Ishikawa (cell line): ENCODE measurements around the gene PLEKHA6.

Source experiments
- CEBPB ChIP-seq: IDR thresholded peaks from 2 replicates; pipeline ENCODE4 v1.6.1; 2012
- CREB1 ChIP-seq: IDR thresholded peaks from 2 replicates; pipeline ENCODE4 v1.6.1; 2012; ENCODE audit warnings: low read depth
- EGR1 ChIP-seq: IDR thresholded peaks from 2 replicates; pipeline ENCODE4 v1.6.1; 2012
- EP300 ChIP-seq: IDR thresholded peaks from 2 replicates; pipeline ENCODE4 v1.6.1; 2012; ENCODE audit warnings: borderline replicate concordance
- MAX ChIP-seq: IDR thresholded peaks from 2 replicates; pipeline ENCODE4 v1.6.1; 2012
- RAD21 ChIP-seq: IDR thresholded peaks from 2 replicates; pipeline ENCODE4 v1.6.1; 2012; ENCODE audit warnings: low read depth
- REST ChIP-seq: IDR thresholded peaks from 2 replicates; pipeline ENCODE4 v1.6.1; 2012; ENCODE audit warnings: low read depth, mild to moderate bottlenecking
- TAF1 ChIP-seq: IDR thresholded peaks from 2 replicates; pipeline ENCODE4 v1.6.1; 2012; ENCODE audit warnings: low read depth, mild to moderate bottlenecking
- TCF12 ChIP-seq: IDR thresholded peaks from 2 replicates; pipeline ENCODE4 v1.6.1; 2012; ENCODE audit warnings: low read depth
- TEAD4 ChIP-seq: IDR thresholded peaks from 2 replicates; pipeline ENCODE4 v1.6.1; 2012
- YY1 ChIP-seq: IDR thresholded peaks from 2 replicates; pipeline ENCODE4 v1.6.1; 2012; ENCODE audit warnings: low read depth
- ZBTB7A ChIP-seq: IDR thresholded peaks from 2 replicates; pipeline ENCODE4 v1.6.1; 2012; ENCODE audit warnings: low read depth

GRCh38 chr1:204177133-204177532 lies 182.6 kb downstream of the PLEKHA6 start:
- TF ChIP-seq YY1 (no peak), RAD21 (no peak), EGR1 (no peak), TAF1 (no peak), ZBTB7A (no peak), MAX (no peak), EP300 (no peak), TCF12 (no peak), REST (no peak), CREB1 (no peak), CEBPB (no peak), TEAD4 (no peak)
